ENCODE measurements around the gene FKBP15. TPM values are rescaled to one million over a fixed set of nuclear protein-coding genes. Genes with fewer than 3 reads are reported as not detected.

FKBP15 gene
- total and polyA plus RNA-seq, 2 of the 8 experiments (the other 6 are each of a cell fraction or from before 2014, with no cell fraction given): 9.9 to 13.8 TPM

- Histone ChIP-seq H2BK15ac (ENCODE audit: low read length) (no peak overlapping the region), H3K9me3 (ENCODE audit: insufficient read depth in 2 of 2, low read depth in 1 of 2, low read length in 1 of 2) (peaks cover 0 to 3% of the 10 kb centered on the region in 2 experiments; a peak in 1 of 4 replicates), H4K20me1 (replicated peaks in 1 of 2; ENCODE audit: control insufficient read depth in 1 of 2, insufficient read depth in 2 of 2, low read length in 2 of 2) (no peaks in the 10 kb centered on the region), H2BK20ac (ENCODE audit: low read length) (no peak overlapping the region), H3K79me1 (ENCODE audit: low read depth, low read length) (no peaks in the 10 kb centered on the region), H4K8ac (ENCODE audit: extremely low read depth, insufficient read depth, low read length) (no peak overlapping the region), H3K27me3 (replicated peaks in 1 of 4; ENCODE audit: control insufficient read depth in 3 of 4, extremely low read depth in 1 of 4, insufficient read depth in 3 of 4, low read length in 3 of 4) (no peaks in the 10 kb centered on the region; a peak in 1 of 7 replicates), H3K79me2 (ENCODE audit: control insufficient read depth in 1 of 2, insufficient read depth in 2 of 2, low read length in 2 of 2) (no peaks in the 10 kb centered on the region), H3K27ac (ENCODE audit: low read depth, low read length) (no peak overlapping the region), H4K5ac (ENCODE audit: insufficient read length, low read depth, low read length) (no peak overlapping the region), H3K4me1 (replicated peaks in 1 of 4; ENCODE audit: control insufficient read depth in 3 of 4, insufficient read depth in 4 of 4, low read length in 3 of 4) (no peaks in the 10 kb centered on the region), H3K4me3 (ENCODE audit: extremely low read depth in 1 of 4, insufficient read depth in 2 of 4, low read depth in 3 of 4, low read length in 4 of 4) (no peak overlapping the region), H2BK120ac (replicated peaks; ENCODE audit: low read depth, low read length) (no peak overlapping the region), H2AFZ (ENCODE audit: low read length) (no peak overlapping the region), H3K14ac (ENCODE audit: insufficient read length) (no peak overlapping the region), H3K56ac (replicated peaks; ENCODE audit: insufficient read length, low read depth, low read length) (no peak overlapping the region), H3K18ac (ENCODE audit: extremely low read depth, low read length) (no peak overlapping the region), H2BK5ac (ENCODE audit: low read depth, low read length) (no peak overlapping the region), H3K4me2 (ENCODE audit: insufficient read depth in 1 of 2, low read depth in 2 of 2, low read length in 2 of 2) (no peak overlapping the region), H3K23ac (ENCODE audit: insufficient read length) (no peak overlapping the region), H3K4ac (replicated peaks; ENCODE audit: insufficient read length, low read depth, low read length) (no peak overlapping the region), H3K9ac (replicated peaks in 1 of 4; ENCODE audit: extremely low read depth in 1 of 4, low read depth in 3 of 4, low read length in 3 of 4) (no peak overlapping the region), H3K23me2 (ENCODE audit: low read depth, low read length) (no peaks in the 10 kb centered on the region), H3K36me3 (ENCODE audit: control insufficient read depth in 2 of 4, insufficient read depth in 4 of 4, low read length in 3 of 4) (no peaks in the 10 kb centered on the region), H4K91ac (replicated peaks; ENCODE audit: insufficient read length, low read length) (no peak overlapping the region), H2BK12ac (ENCODE audit: low read depth, low read length) (no peak overlapping the region), H2AK5ac (ENCODE audit: low read depth, low read length) (no peak overlapping the region)
- TF ChIP-seq CTCF (IDR thresholded peaks at IDR 0.05; ENCODE audit: control extremely low read depth in 1 of 3, insufficient read depth in 1 of 3, low read depth in 1 of 3, low read length in 3 of 3) (no peak), PHF8 (conservative IDR thresholded peaks at IDR 0.05; ENCODE audit: low read depth, low read length) (no peak)
- ChIA-PET POLR2A (ENCODE audit: partially characterized antibody) (no interaction called here), CTCF (ENCODE audit: partially characterized antibody) (no interaction called here)
- DNase-seq (ENCODE audit: low read depth in 1 of 2, low spot score in 2 of 2) (no peak), FAIRE-seq (no peak)
These were observed 91.6 kb downstream of the FKBP15 start for GRCh38 chr9:113129466-113129865.

Data from H1 (cell line).